HUDEP-2 (cell line): ENCODE data around the gene TRIM32.
A peak's percentile ranks its signal among the peaks of the same experiment; 100 is the strongest.

Experiments
- DNase-seq, 76 experiments: peaks; one replicate each; lab custom pipeline; 2025; ENCODE audit not compliant: unreplicated experiment in 76 of 76; lab: John Stamatoyannopoulos, UW

The TRIM32 gene

GRCh38 chr9:116687074-116687753 is at the start of gene TRIM32:
TSS of gene TRIM32 (plus strand) at chr9:116687305. CDS start at chr9:116697743, 10,438 bp downstream.
- peak; percentile 10 to 91 (median 79) for DNase-seq

- DNase-seq, result no peak
Observed at GRCh38 chr9:116639251-116639741, 47.8 kb upstream of the TRIM32 start.

GRCh38 chr9:116641292-116642059 is 45.6 kb upstream of the TRIM32 start:
- no peak for DNase-seq

GRCh38 chr9:116643691-116644090 is 43.4 kb upstream of the TRIM32 start:
- DNase-seq, result no peak

- DNase-seq, result no peak
Observed at GRCh38 chr9:116644091-116644688, 42.9 kb upstream of the TRIM32 start.

GRCh38 chr9:116646661-116647514 is 40.2 kb upstream of the TRIM32 start:
- peak in 14 of 76 experiments; percentile 2 to 40 (median 12) for DNase-seq

- no peak for DNase-seq
Observed at GRCh38 chr9:116647515-116647809, 39.6 kb upstream of the TRIM32 start.

GRCh38 chr9:116653348-116654058 is 33.6 kb upstream of the TRIM32 start:
- DNase-seq, result no peak

GRCh38 chr9:116654059-116654355 is 33.1 kb upstream of the TRIM32 start:
- no peak for DNase-seq

- DNase-seq, result no peak
Observed at GRCh38 chr9:116656501-116656971, 30.6 kb upstream of the TRIM32 start.

- DNase-seq, result no peak
Observed at GRCh38 chr9:116656977-116657376, 30.1 kb upstream of the TRIM32 start.

- DNase-seq, result no peak
Observed at GRCh38 chr9:116658265-116658664, 28.8 kb upstream of the TRIM32 start.

- peak in 19 of 76 experiments; percentile 1 to 40 (median 13) for DNase-seq
Observed at GRCh38 chr9:116661037-116661954, 25.8 kb upstream of the TRIM32 start.

GRCh38 chr9:116662646-116663310 is 24.3 kb upstream of the TRIM32 start:
- no peak for DNase-seq

- no peak for DNase-seq
Observed at GRCh38 chr9:116663581-116663980, 23.5 kb upstream of the TRIM32 start.

- DNase-seq, result no peak
Observed at GRCh38 chr9:116668970-116669695, 18.0 kb upstream of the TRIM32 start.

- no peak for DNase-seq
Observed at GRCh38 chr9:116671605-116672004, 15.5 kb upstream of the TRIM32 start.

GRCh38 chr9:116673375-116673774 is 13.7 kb upstream of the TRIM32 start:
- DNase-seq, result no peak
